G401 (cell line): Measurements from ENCODE around the gene ATP10A. TPM values are rescaled to one million over a fixed set of nuclear protein-coding genes. Genes with fewer than 3 reads are reported as not detected.

Source experiments
- DNase-seq: peaks from one replicate; pipeline ENCODE4 v3.0.0-alpha.2; 2015; ENCODE audit warnings: low spot score
- in situ Hi-C: cut with HindIII; loops from 2 replicates; pipeline ENCODE4 v1.10.0; 2016; ENCODE audit warnings: low sequenced_read_pairs, mixed read lengths
- total RNA-seq: library from RNA; depleted of rRNA; stranded (reverse); fragments of >200 nt; shearing (Covaris generic); gene quantifications from 2 replicates; pipeline ENCODE4 v1.2.3, GENCODE V29; 2014

Gene ATP10A
- total RNA-seq, 1 experiment from 2014 or later = 14.1 TPM

DNA sequence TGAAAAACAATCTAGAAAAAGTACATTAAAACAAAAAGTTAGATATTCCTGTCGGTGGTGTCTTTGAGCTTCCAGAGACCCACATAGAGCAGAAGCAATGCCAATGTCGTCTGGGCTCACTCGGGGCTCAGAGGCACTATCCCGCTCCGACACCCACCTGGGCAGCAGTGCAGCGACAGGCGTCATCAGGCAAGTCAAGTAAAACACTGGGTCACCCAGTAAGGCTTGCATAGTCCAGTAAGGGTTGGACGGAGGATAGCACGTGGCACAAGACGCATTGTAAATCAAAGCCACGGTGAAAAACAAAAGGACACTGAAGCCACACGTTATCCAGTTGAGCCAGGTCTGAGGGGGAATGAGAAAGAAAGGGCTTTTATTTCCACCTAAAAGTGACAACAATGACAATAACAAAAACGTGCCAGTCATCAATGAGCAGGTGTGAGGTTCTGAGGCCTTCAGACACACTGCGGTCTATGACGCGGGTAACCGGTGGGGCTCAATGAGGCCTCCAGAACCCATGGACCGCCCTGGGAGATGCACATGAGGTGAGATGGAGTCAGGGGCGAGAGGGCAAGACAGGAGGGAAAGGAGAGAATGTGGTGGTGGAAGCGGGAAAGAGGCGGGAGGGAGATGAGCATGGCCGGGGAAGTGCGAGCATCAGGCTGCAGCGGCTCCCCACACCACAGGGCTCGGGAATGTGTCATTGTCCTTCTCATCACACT is 183.0 kb downstream of the ATP10A start:
- in situ Hi-C loops = no loop called here
- DNase-seq = no peak

DNA sequence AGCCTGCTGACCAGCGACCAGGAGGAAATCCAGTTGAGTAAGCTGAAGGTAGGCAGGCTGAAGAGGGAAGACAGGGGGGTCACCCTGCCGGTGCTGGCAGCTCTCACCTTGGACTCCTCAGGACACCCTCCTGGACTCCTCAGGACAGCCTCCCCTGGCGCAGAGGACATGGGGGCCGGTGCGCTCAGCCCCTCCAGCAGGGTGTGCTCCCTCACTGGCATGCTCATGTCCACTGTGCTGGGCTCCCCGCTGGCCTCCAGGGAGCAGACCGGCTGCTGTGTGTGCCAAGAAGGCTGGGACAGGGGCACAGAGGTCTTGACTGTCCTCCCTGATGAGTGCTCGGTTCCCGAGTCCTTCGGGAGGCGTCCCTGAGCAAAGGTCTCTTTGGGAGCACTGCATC is 183.6 kb downstream of the ATP10A start:
- DNase-seq = no peak
- in situ Hi-C loops = no loop called here

DNA sequence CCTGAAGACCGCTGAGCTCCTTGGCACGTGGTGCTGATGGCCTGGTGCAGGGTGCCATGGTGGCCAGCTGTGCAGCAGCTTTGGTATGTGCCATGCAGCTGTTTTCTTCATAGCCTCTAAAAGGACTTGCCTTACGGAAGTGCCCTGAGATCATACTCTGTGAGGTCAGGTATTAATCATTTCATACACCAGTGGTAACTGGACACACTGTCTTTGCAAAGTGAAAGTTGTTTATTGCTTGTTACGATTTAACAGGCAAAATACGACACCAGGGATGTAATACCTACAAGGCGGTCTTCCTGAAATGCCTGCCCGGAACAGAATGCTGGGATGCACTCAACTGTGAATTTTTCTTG is 184.6 kb downstream of the ATP10A start:
- no peak for DNase-seq
- in situ Hi-C loops = no loop called here

DNA sequence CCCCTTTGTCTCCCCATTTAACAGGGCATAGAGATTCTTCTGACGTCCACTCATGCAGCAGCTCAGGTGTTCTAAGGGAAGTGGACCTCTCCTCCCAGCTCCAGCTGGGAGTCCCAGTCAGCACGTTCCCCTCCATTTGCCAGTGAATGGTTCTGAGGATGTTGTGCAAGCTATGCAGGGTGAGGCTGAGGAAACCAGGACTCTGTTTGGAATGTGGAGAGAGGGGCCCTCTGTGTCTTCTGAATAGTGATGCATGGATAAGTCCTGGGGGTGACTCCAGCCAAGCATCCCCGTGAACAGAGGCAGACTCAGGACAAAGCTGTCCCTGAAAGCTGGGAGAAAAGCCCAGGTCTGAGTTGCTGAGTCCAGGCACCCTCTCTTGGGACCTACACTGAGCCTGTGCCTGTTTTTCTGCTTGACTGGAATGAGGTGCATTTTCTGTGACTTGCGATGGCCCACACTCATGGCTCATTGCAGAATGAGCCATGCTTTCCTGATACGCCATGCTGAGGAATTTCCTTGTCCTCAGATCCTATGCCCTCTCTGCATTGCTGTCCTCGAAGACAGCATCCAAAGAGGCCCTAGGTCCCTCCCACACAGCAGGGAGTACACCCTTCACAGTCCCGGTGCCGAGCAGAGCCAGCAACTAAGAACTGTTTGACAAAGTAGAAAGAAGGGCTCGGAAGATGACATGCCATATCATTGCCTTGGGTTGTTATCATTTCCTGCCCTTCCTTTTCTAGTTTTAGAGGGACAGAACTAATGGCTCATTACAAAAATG is 185.2 kb downstream of the ATP10A start:
- no peak for DNase-seq
- in situ Hi-C loops = no loop called here

DNA sequence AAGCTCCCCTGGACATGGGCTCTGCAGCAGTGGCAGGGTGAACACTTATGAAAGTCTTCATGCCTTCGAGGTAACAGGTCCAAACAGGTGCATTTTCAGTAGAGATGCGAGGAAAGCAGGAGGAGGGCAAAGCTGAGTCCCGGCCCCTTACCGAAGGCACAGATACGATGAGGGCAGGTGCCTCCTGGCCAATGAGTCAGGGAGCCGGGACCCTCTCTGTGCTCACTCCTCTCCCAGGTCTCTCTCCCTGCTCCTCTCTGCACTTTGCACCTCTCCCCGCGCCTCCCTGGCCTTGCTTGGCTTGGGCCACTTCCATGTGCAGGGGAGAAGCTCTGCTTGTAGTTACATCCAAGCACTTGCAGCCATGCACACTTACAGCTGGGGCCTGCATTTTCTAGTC is 187.1 kb downstream of the ATP10A start:
- in situ Hi-C loops = no loop called here
- DNase-seq = no peak

DNA sequence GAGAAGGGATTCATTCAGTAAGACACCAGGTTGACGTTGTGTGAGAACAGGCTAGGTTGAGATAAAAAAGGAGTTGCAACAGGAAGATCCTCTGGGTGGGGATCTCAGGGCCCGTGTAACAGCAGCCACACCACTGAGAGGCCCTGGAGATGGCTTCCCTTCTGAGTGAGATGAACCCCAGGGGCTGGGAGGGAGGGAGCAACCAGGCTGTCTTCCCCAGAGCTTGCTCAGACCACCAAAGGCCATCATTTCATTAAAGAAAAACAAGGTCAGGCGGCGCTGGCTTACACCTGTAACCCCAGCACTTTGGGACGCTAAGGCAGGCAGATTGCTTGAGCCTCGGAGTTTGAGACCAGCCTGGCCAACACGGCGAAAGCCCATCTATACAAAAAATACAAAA is 187.7 kb downstream of the ATP10A start:
- no peak for DNase-seq
- in situ Hi-C loops = no loop called here

DNA sequence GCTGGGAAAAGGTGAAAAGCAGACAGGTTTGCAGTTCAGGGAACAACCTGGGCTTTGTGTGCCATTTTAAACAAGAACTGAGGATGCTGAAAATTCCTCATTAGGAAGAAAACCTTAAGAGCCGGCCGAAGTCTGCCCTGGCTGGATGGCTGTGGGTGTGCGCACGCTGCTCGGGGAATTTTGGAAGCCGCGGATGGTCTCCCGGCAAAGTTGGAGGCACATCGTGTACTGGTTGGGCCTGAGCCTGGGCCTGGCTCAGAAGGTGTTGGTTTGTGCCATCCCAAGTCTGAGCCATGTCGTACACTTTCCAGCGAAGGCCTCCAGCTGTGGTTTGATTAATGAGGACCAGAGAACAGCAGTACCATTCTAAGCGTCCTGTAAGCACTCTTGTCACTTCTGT is 188.2 kb downstream of the ATP10A start:
- DNase-seq = peak; percentile 17
- in situ Hi-C loops = no loop called here

DNA sequence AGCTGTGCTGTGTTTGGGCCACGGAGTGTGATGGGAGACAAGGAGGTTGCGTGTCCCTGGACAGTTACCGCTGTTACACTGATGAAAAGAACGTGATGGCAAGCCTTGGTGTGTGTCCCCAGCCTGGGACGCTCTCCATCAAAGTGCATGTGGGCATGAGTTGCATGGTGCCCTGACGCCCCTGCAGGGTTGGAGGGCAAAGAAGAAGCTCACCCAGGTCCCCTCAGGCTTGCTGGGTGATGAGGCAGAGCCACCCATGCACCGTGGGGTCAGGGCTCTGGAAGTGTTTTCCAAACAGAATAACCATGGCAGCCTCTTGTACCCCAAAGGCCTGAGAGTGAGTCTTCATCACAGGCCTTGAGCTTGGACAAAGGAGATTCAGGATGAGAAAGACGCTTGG is 189.2 kb downstream of the ATP10A start:
- in situ Hi-C loops = no loop called here
- no peak for DNase-seq

DNA sequence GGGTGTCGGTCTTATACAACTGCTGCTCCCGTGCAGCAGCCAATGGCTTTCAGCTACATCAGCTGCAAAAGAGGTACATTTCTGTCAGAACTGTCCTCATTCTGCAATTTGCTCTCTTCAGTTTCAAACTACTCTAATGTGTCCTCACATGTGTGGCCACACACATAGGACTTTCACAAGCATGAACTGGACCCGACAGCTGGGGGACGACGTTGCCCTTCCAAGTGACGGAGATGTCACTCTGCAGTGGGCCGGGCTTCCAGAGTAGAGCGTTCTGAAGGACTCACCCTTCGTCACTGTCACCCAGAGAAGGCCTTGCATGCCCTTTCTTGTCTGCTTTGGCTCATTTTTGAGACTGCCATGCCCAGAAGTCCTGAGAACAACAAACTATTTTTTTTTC is 189.8 kb downstream of the ATP10A start:
- no peak for DNase-seq
- in situ Hi-C loops = no loop called here

DNA sequence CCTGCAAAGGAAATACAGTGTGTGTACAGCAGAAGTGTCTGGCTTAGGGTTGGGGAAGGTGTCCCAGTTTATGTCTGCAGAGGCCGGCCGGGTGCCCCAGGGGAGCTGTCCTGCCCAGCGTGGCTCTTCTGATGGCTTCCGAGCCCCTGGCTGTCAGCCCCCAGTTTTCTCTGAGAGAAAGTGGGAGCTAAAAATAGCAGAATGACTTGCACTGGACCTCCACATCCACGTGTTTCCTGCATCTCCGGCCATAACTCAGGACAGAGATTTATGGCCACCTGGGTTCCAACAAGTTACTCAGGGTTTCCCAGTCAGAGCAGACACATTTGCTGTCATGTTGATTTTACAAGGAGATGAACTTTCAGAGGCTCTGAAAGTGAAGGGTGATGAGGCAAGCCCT is 192.0 kb downstream of the ATP10A start:
- DNase-seq = peak; percentile 33
- in situ Hi-C loops = no loop called here

DNA sequence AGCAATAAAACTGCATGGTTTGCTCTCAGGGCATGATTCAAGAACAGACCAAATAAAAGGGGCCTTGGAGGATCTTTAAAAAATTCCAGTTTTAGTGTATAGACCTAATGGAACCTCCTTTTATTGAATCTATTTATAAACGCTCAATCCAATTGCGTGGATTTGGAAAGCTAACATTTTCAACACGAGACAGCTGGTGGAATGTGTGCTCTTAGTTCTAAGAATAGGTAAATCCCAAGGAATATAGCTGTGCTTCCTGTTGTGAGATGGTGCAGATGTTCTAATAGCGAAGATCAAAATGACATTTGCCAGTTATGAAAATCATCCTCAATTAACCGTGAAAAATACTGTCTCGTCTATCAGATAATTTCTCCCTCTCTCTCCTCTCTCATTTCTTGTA is 192.5 kb downstream of the ATP10A start:
- in situ Hi-C loops = no loop called here
- no peak for DNase-seq

DNA sequence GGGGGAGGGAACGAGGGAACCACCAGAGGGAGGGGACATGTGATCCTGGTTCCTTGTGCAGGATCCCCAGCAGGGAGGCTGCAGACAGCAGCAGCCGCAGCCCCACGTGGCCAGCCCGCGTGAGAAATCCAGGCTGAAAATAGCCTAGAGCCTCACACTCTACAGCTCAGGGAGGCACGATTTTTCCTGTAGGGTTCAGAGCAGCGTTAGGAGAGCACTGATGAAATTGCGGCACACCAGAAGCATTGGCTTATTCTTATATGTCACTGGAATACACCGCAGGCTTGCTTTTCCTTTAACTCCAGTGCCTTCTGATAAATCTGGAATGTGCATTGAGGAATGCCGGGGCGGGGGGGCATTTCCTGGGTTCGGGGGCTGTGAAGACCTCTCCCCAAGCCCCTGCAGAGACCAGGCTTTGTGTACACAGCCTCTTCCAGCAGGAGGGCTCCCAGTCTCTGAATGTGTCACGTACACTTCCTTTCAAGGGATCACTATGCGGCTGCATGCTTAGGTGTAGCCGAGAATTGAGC is 193.0 kb downstream of the ATP10A start:
- peak; percentile 90 for DNase-seq
- in situ Hi-C loops = no loop called here

DNA sequence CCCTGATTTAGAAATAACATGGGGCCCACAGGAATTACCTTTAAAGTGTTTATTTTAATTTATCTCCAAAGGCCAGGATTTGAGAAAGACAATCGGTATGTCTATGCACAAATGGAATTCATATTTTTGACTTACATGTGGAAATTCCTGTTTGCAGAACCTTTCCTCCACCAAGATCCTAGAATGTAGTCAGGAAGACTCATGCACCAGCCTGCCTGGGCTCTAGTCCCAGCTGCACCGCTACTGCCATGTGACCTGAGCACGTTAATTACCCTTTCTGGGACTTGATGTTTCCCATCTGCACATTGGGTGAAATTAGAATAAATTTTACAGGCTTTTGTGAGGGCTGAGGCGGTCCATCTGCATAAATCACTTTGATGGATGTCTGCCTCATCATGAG is 194.2 kb downstream of the ATP10A start:
- in situ Hi-C loops = no loop called here
- peak; percentile 14 for DNase-seq

DNA sequence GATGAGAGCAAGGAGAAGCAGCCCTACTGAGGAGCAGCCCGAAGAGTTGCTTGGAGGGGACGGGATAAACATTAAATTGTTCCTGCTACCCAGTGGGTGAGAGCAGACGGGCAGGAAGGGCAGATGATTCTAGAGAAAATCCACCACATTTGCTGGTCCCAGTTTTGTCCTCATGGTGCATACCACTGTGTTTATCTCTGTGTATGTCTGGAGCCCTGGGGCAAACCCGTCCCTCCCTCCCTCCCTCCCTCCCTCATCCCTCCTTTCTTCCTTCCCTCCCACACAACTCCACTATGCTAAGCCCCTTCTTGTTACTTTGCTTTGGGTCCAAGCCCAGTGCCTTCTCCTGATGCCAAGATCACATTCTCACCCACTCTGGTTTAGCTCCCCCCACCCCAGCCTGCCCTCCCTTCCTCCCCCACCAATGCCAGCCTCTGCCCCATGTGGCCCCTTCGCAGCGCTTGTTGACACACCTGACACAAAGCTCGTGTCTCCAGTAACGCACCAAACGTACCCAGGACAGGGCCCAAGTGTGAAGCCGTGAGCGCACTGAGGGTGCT is 194.8 kb downstream of the ATP10A start:
- in situ Hi-C loops = no loop called here
- DNase-seq = no peak

DNA sequence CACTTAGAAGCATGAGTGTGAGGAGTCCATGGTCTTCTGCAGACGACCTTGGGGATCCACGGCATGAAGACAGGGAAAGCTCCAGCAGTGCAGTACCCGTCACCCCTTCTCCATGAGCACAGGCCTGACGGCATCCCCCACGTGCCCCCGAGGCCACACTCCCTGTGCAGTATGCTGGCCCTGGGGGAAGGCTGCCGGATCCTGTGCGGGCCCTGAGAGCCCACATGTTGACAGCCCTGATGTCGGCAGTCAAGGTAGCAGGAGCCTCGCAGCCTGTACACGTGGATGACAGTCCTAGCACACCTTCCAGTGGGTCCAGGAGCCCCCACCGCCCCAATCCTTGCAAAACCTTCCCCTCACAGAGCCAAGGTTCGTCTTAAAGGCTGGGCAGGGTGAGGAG is 195.3 kb downstream of the ATP10A start:
- in situ Hi-C loops = no loop called here
- DNase-seq = no peak

DNA sequence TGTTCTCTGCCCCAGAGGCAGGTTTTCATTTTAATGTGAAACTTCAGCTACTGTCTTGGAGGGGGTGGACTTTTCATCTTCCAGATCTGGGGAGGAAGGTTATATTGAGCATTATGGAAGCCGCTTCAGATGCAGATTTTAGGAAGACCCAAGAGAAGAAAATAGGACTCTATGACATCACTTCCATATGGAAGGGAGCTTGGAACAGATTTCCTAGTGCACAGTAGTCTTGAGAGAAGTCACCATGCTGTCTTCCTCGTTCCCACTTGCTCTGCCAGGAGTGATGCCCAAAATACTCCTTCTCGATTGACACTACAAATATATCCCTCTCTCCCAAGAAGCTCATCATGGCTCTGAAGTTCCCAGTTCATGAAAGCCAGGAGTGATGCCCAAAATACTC is 197.2 kb downstream of the ATP10A start:
- DNase-seq = no peak
- in situ Hi-C loops = no loop called here

DNA sequence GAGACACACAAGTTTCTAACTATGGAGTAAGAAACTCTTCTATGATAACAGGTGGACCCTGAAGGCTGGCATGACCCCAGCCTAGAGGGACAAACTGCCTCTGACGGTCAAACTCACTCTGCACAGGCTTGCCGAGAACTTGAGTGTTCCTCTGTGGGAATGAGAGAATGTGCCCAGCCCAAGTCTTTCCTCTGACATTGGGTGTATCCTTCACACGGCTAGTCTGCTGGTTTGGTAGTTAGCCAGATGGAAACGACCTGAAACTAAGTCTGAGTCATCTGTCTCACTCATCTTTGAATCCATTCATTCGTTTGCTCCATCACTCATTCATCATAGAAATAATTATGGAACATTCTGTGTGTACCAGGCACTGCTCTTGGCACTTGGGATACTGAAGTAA is 198.4 kb downstream of the ATP10A start:
- no peak for DNase-seq
- in situ Hi-C loops = no loop called here

DNA sequence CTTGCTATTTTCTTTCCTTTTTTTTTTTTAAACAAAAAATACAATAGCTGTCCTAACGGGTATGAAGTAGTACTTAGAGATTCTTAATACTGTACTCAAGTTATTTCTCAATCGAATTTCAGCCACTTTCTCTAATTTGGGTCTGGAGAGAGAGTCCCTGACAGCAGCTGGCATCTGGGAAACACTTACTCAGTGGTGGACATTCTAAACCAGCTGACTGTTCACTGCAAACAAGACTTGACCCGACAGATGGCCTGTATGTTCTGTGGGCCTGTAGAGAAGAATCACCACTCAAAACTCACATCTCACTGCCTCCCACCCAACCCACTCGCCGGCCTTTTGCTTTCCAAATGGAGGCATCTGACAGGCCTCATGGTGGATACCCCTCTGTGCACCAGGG is 199.6 kb downstream of the ATP10A start:
- DNase-seq = no peak
- in situ Hi-C loops = no loop called here

DNA sequence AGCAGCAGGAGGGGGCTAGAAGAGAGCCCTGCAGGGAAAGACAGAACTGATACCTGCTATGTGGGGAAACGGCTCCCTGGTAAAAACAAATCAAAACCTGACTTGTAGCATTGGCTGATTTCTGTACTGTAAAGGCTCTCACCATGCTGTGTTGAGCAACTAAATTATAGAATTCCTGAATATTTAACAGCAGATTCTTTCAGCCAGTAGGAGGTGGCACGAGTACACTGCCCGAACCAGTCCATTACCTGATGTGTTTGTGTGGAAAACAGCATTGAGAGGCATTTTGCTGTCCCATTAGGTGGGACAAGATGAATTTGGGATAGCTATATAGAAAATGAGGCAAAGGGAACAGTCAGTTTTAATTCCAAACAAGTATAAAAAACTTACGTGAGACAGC is 201.2 kb downstream of the ATP10A start:
- no peak for DNase-seq
- in situ Hi-C loops = no loop called here

DNA sequence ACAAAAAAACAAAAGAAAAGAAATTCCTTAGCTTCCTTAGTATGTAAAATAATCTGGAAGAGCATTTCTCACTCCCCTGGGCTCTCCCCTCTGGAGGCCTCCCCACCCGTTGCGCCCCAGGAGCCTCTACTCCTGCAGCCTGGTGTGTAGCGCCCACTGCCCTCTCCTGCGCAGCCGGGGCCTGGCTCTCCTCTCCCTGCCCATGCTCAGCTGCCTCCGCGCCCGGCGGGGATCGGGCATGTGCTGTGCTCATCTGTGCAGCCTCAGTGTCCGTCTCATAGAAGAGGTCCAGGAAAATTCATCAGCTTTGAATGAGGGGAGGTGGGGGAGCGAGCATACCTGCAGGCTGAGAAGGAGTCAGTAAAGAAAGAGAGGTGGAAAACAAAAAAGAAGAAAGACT is 203.9 kb downstream of the ATP10A start:
- no peak for DNase-seq
- in situ Hi-C loops = no loop called here

DNA sequence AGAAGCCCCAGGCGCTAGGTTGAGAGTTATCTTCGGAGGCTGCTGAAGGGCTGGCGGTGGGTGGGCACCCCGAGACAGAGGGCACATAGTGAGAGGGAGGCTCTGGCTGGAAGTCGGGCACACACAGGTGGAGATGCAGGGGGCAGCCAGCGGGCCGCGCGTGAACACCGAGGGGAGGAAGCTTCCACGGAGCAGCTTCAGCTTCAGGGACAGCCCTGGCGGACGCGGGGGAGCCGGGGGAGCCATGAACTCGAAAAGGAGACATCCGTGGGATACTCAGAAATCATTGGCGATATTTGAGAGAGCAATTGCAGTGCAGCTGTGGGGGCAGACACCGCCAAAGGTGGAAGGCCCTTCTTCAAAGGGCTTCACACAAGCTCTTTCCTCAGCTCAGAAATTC is 204.6 kb downstream of the ATP10A start:
- no peak for DNase-seq
- in situ Hi-C loops = no loop called here
